Pancreas (tissue), 10 donors: Measurements from ENCODE around the gene ITGB8. TPM values are rescaled to one million over a fixed set of nuclear protein-coding genes. Genes with fewer than 3 reads are reported as not detected.

Experiments used
- ATAC-seq, 4 donors: fragments of 200-7000 bp; cut with Tn5 transposase; one replicate each; pipeline versions ENCODE4 v1.8.0 to v1.9.1; 2020; ENCODE audit warnings: mild to moderate bottlenecking in 4 of 4, moderate library complexity in 4 of 4
- DNase-seq, 6 donors: peaks; one replicate each; pipeline ENCODE4 v3.0.0-alpha.2; 2020
- FAIRE-seq: peaks from 2 replicates; lab custom pipeline; 2012; peaks lifted over from hg19 to GRCh38; lab: Jason Lieb, UNC
- H3K27ac ChIP-seq, 4 donors: fragments of 200-600 bp; sonication (generic); 1 replicate in 3 of 4; 2 replicates in 1 of 4; pipeline versions ENCODE4 v1.5.0 to v1.8.0; 2020
- H3K27me3 ChIP-seq, 4 donors: fragments of 200-600 bp; one replicate each; pipeline ENCODE4 v1.8.0; 2021
- H3K36me3 ChIP-seq, 3 donors: fragments of 200-600 bp; sonication (generic) in 1 of 3; one replicate each; pipeline versions ENCODE4 v1.5.0 to v1.8.0; 2020 to 2021
- H3K4me1 ChIP-seq, 3 donors: fragments of 200-600 bp; one replicate each; pipeline ENCODE4 v1.8.0; 2021
- H3K4me3 ChIP-seq, 4 donors: fragments of 200-600 bp; sonication (generic) in 2 of 4; one replicate each; pipeline versions ENCODE4 v1.5.0 to v1.8.0; 2020 to 2021
- H3K9me3 ChIP-seq, 4 donors: fragments of 200-600 bp; one replicate each; pipeline ENCODE4 v1.8.0; 2021
- CTCF ChIP-seq, 4 donors: fragments of 200-600 bp; sonication (generic) in 3 of 4; IDR thresholded peaks; one replicate each; pipeline versions ENCODE4 v1.5.0 to v1.8.0; 2021; ENCODE audit warnings: antibody characterized with exemption in 4 of 4
- WGBS, 2 donors: extraction: QIAGEN DNeasy Blood & Tissue Kit; methylation state at CpG; one replicate each; pipeline ENCODE4 v1.1.7; 2013; 5-methylcytosine and 5-hydroxymethylcytosine counted together
- intact Hi-C, 3 donors: fragments of 100-400 bp; cut with DNase I; formaldehyde crosslinking; loops; one replicate each; pipeline versions ENCODE4 v1.11.1 to v1.14.2; 2022
- polyA plus RNA-seq, 2 donors: library from polyadenylated mRNA; stranded (reverse); fragments of 200-250 nt; gene quantifications; one replicate each; pipeline ENCODE4 v1.2.3, GENCODE V29; 2013
- total RNA-seq, 6 donors: library from RNA; stranded (reverse); fragmentation: NEBNext Ultra II Directional in 4 of 6; extraction: Animal tissue kit (Norgen Biotek cat#: 25700) in 4 of 6; gene quantifications; one replicate each; pipeline versions ENCODE4 v1.2.1 to v1.2.4, GENCODE V29; 2021 to 2023
- donor health status: healthy with polysubstance abuse.
- donor health status: DM: no; HTN: no; CAD: no; lungs with moderate emphysema.
- donor health status: DM: no; HTN: no; CAD: no.
- donor health status: control.
- donor health status: control.
- donor health status: Bipolar disorder and iron deficiency.
- donor health status: DM: yes; HTN: yes; CAD: no.
- donor health status: DM: no; HTN: no; CAD: no.
- donor health status: DM: no; HTN: no; CAD: no.
- donor health status: DM: yes; HTN: yes; CAD: no.

ITGB8 gene
- total and polyA plus RNA-seq, 8 donors, result 3.9 to 39.8 (median 11.5) TPM

DNA sequence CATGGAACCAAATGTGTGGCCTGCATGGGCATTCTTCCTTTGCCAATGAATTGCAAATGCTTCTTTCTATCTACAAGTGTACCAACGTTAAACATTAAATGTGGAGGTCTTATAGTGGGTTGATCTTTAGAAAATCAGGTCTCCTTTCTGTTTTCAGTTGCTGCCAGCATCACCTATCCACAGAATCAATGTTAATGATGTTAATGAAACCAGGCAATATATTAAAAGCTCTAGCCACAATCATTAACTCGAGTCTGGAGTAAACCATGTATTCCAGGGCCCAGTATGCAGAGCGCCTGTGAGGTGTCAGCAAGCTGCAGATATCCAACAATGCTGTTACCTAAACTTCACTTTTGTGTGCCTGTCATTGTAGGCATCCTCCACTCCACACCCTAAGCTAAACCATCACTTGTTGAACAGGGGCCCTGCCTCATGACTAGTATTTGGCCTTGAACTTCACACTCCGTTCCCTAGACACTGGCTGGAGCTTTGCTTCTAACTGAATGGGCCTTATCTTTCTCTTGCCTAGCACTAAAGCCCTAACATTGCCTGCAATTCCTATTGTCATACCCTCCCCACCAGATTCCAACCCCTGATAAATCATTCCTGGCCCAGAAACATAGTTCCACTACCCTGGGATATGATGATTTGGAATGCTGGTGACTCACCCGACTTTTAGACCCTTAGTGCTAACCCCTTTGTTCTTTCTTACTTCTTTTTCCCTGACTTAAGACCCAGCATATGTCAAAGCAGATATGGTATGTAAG lies 24.3 kb upstream of the ITGB8 start:
- DNase-seq, result no peak
- Histone ChIP-seq H3K36me3 (no peaks in the 10 kb centered on the region), H3K4me3 (no peak overlapping the region), H3K4me1 (no peaks in the 10 kb centered on the region), H3K9me3 (no peaks in the 10 kb centered on the region), H3K27ac (no peak overlapping the region), H3K27me3 (no peaks in the 10 kb centered on the region)
- WGBS, 2 donors, result 63 to 73% methylated on average over 5 of the region's 5 CpGs
- ATAC-seq, result no peak
- no peak for FAIRE-seq
- TF ChIP-seq CTCF (IDR thresholded peaks at IDR 0.05), result no peak
- intact Hi-C loops, result no loop called here

DNA sequence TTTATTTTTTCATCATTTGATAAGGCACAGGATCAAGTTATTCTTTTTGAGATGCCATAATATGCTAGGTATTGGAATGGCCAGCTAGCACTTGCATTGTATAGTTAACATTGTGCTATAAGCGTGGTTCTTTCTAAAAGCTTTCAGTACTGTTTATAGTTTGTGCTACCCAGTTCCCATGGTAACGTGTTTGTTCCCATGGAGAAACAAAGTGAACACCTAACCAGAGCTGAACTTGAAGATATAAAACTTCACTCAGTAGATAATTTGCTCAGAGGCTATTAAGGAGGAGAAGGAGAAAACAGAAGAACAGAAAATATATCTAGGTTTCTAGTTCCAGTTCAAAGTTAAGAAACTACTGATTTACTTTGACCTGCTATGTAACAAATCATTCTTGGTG lies 23.6 kb upstream of the ITGB8 start:
- no peak for TF ChIP-seq CTCF (IDR thresholded peaks at IDR 0.05)
- Histone ChIP-seq H3K36me3 (no peaks in the 10 kb centered on the region), H3K27ac (no peak overlapping the region), H3K27me3 (no peaks in the 10 kb centered on the region), H3K9me3 (no peaks in the 10 kb centered on the region), H3K4me1 (no peaks in the 10 kb centered on the region), H3K4me3 (no peak overlapping the region)
- DNase-seq (peak in 1 of 6 donors; percentile 5), ATAC-seq (peak; percentile 42 to 53 (median 46)), FAIRE-seq (peak; percentile 56)
- intact Hi-C loops, result no loop called here
- WGBS, 2 donors, result 68 to 78% methylated on average over 2 of the region's 2 CpGs

DNA sequence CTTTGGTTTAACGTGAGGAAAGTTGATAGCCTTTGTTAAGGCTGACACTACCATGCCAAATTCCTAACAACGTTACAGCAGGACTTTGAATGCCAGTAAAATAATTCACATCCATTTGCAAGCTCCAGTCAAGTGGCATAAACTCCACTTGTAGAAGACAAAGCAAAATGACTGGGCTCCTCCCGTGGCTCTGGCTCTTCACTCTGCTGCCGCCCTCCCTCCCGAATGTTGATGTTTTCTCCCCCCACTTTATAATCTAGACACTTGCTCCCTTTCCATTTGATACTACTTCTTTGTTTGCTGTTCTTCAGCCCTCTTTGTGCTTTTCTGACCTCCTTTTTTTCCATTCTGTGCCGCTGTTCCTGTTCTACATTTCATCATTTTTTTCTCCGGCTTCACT lies 22.8 kb upstream of the ITGB8 start:
- H3K9me3 ChIP-seq, result no peaks in the 10 kb centered on the region
- no peak overlapping the region for H3K4me3 ChIP-seq
- TF ChIP-seq CTCF (IDR thresholded peaks at IDR 0.05), result no peak
- DNase-seq (no peak), ATAC-seq (no peak), FAIRE-seq (no peak)
- no peak overlapping the region for H3K27ac ChIP-seq
- 73 to 81% methylated on average over 7 of the region's 7 CpGs for WGBS, 2 donors
- H3K36me3 ChIP-seq, result no peaks in the 10 kb centered on the region
- intact Hi-C loops, result no loop called here
- no peaks in the 10 kb centered on the region for H3K27me3 ChIP-seq
- H3K4me1 ChIP-seq, result no peaks in the 10 kb centered on the region

GRCh38 chr7:20310301-20310700 lies 20.4 kb upstream of the ITGB8 start:
- ATAC-seq (no peak), DNase-seq (no peak), FAIRE-seq (no peak)
- WGBS, 2 donors, result 77 to 84% methylated on average over 3 of the region's 3 CpGs
- TF ChIP-seq CTCF (IDR thresholded peaks at IDR 0.05), result no peak
- Histone ChIP-seq H3K27ac (no peak overlapping the region), H3K9me3 (no peaks in the 10 kb centered on the region), H3K27me3 (no peaks in the 10 kb centered on the region), H3K4me1 (no peaks in the 10 kb centered on the region), H3K36me3 (no peaks in the 10 kb centered on the region), H3K4me3 (no peak overlapping the region)
- intact Hi-C loops, result loop anchor here in 1 of 3 donors (10.0 kb wide), 1 partner anchor 556 kb away; no protein-coding TSS in a partner anchor
